ENCODE measurements around the gene TSHR. TPM values are rescaled to one million over a fixed set of nuclear protein-coding genes. Genes with fewer than 3 reads are reported as not detected.
A peak's percentile ranks its signal among the peaks of the same experiment; 100 is the strongest.

Gene TSHR
- total RNA-seq, 1 donor from 2014 or later = not detected

DNA sequence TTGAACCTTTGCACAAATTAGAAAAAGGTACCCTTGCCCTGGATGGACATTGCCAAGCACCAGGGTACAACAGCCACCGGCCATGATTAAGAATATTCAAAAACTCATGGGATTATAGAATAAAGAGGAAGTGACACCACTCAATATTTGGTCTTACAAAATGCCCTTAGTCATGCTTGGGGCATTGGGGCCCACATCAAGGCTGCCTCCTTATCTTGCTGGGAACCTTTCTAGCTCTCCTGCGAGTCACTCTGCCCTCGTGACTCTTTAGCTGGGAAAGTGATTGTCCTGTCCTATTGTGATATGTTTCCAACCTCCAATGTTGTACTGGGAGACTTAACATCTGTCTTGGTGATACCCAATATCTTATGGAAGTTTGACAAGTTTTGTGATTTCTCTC is 207.5 kb downstream of the TSHR start:
- no peaks in the 10 kb centered on the region for H3K36me3 Mint-ChIP-seq (ENCODE audit: insufficient read depth)
- TF ChIP-seq, protein P1, sequence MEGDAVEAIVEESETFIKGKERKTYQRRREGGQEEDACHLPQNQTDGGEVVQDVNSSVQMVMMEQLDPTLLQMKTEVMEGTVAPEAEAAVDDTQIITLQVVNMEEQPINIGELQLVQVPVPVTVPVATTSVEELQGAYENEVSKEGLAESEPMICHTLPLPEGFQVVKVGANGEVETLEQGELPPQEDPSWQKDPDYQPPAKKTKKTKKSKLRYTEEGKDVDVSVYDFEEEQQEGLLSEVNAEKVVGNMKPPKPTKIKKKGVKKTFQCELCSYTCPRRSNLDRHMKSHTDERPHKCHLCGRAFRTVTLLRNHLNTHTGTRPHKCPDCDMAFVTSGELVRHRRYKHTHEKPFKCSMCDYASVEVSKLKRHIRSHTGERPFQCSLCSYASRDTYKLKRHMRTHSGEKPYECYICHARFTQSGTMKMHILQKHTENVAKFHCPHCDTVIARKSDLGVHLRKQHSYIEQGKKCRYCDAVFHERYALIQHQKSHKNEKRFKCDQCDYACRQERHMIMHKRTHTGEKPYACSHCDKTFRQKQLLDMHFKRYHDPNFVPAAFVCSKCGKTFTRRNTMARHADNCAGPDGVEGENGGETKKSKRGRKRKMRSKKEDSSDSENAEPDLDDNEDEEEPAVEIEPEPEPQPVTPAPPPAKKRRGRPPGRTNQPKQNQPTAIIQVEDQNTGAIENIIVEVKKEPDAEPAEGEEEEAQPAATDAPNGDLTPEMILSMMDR (IDR thresholded peaks at IDR 0.05; ENCODE audit: unreplicated experiment) = no peak
- no peak overlapping the region for H3K4me3 Mint-ChIP-seq (ENCODE audit: low read depth)
- H3K27me3 Mint-ChIP-seq = no peaks in the 10 kb centered on the region
- H3K9me3 Mint-ChIP-seq (ENCODE audit: low read depth) = peaks cover 2% of the 10 kb centered on the region
- DNase-seq (ENCODE audit: low spot score, unreplicated experiment) = no peak
- no peaks in the 10 kb centered on the region for H3K4me1 Mint-ChIP-seq (ENCODE audit: low read depth)
- no peak overlapping the region for H3K27ac Mint-ChIP-seq

- no peaks in the 10 kb centered on the region for H3K4me1 Mint-ChIP-seq (ENCODE audit: low read depth)
- H3K4me3 Mint-ChIP-seq (ENCODE audit: low read depth) = no peak overlapping the region
- H3K9me3 Mint-ChIP-seq (ENCODE audit: low read depth) = peaks cover 2% of the 10 kb centered on the region
- TF ChIP-seq, protein P1 (IDR thresholded peaks at IDR 0.05; ENCODE audit: unreplicated experiment) = peak; percentile 58
- H3K27ac Mint-ChIP-seq = no peak overlapping the region
- H3K36me3 Mint-ChIP-seq (ENCODE audit: insufficient read depth) = no peaks in the 10 kb centered on the region
- DNase-seq (ENCODE audit: low spot score, unreplicated experiment) = no peak
- no peaks in the 10 kb centered on the region for H3K27me3 Mint-ChIP-seq
Observed at GRCh38 chr14:81164167-81164774, 208.8 kb downstream of the TSHR start.

GRCh38 chr14:81165188-81165587 is 209.8 kb downstream of the TSHR start:
- TF ChIP-seq, protein P1 (IDR thresholded peaks at IDR 0.05; ENCODE audit: unreplicated experiment) = no peak
- Mint-ChIP-seq H3K4me3 (ENCODE audit: low read depth) (no peak overlapping the region), H3K27ac (no peak overlapping the region), H3K27me3 (no peaks in the 10 kb centered on the region), H3K9me3 (ENCODE audit: low read depth) (no peaks in the 10 kb centered on the region), H3K4me1 (ENCODE audit: low read depth) (peaks cover 2% of the 10 kb centered on the region), H3K36me3 (ENCODE audit: insufficient read depth) (no peaks in the 10 kb centered on the region)
- DNase-seq (ENCODE audit: low spot score, unreplicated experiment) = no peak

DNA sequence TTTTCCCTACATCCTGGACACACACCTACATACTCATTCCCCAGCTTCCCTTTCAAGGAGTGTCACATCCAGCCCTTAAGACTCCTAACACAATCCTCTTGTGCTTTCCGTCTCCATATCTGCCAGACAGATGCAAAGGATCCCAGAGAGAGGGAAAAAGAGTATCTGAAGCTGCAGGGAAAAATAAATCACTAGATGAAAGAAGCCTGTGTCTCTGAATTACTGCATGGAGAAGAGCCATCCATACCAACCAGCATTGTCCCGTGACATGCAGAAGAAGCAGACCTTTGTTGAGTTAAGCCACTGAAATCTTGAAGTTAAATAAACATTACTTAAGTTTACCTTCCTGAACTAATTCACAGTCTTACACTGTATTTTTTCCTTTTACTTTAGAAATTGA is 210.7 kb downstream of the TSHR start:
- Mint-ChIP-seq H3K4me1 (ENCODE audit: low read depth) (peaks cover 5% of the 10 kb centered on the region), H3K4me3 (ENCODE audit: low read depth) (no peak overlapping the region), H3K27ac (no peak overlapping the region), H3K9me3 (ENCODE audit: low read depth) (no peaks in the 10 kb centered on the region), H3K36me3 (ENCODE audit: insufficient read depth) (no peaks in the 10 kb centered on the region), H3K27me3 (no peaks in the 10 kb centered on the region)
- DNase-seq (ENCODE audit: low spot score, unreplicated experiment) = no peak
- TF ChIP-seq, protein P1 (IDR thresholded peaks at IDR 0.05; ENCODE audit: unreplicated experiment) = no peak

GRCh38 chr14:81169267-81169666 is 213.8 kb downstream of the TSHR start:
- no peaks in the 10 kb centered on the region for H3K9me3 Mint-ChIP-seq (ENCODE audit: low read depth)
- TF ChIP-seq, protein P1 (IDR thresholded peaks at IDR 0.05; ENCODE audit: unreplicated experiment) = no peak
- H3K27me3 Mint-ChIP-seq = no peaks in the 10 kb centered on the region
- H3K36me3 Mint-ChIP-seq (ENCODE audit: insufficient read depth) = no peaks in the 10 kb centered on the region
- peaks cover 5% of the 10 kb centered on the region for H3K4me1 Mint-ChIP-seq (ENCODE audit: low read depth)
- H3K27ac Mint-ChIP-seq = peak overlapping the region; percentile 99
- peak overlapping the region; percentile 93 for H3K4me3 Mint-ChIP-seq (ENCODE audit: low read depth)
- DNase-seq (ENCODE audit: low spot score, unreplicated experiment) = no peak
